Heart left ventricle (tissue), 16 donors: Measurements from ENCODE around the gene SLC9A9. TPM values are rescaled to one million over a fixed set of nuclear protein-coding genes. Genes with fewer than 3 reads are reported as not detected.
A peak's percentile ranks its signal among the peaks of the same experiment; 100 is the strongest.

Experiments
- ATAC-seq, 4 donors: fragments of 200-7000 bp; cut with Tn5 transposase; one replicate each; pipeline ENCODE4 v1.9.1; 2020 to 2022; ENCODE audit warnings: moderate library complexity in 4 of 4, mild to moderate bottlenecking in 3 of 4, moderate number of reproducible peaks in 1 of 4
- DNase-seq, 5 donors: peaks; one replicate each; pipeline ENCODE4 v3.0.0-alpha.2; 2020
- H3K27ac ChIP-seq, 12 donors: fragments of 200-600 bp; sonication (generic) in 4 of 12; one replicate each; pipeline versions ENCODE4 v1.5.0 to v1.8.0; 2016 to 2022; ENCODE audit warnings: mild to moderate bottlenecking in 2 of 12
- H3K27me3 ChIP-seq, 9 donors: fragments of 200-600 bp; sonication (generic) in 2 of 9; one replicate each; pipeline versions ENCODE4 v1.5.1 to v1.8.0; 2016 to 2022; ENCODE audit warnings: mild to moderate bottlenecking in 3 of 9
- H3K36me3 ChIP-seq, 9 donors: fragments of 200-600 bp; sonication (generic) in 2 of 9; one replicate each; pipeline versions ENCODE4 v1.5.0 to v1.8.0; 2018 to 2022; ENCODE audit warnings: mild to moderate bottlenecking in 2 of 9
- H3K4me1 ChIP-seq, 12 donors: fragments of 200-600 bp; sonication (generic) in 4 of 12; one replicate each; pipeline versions ENCODE4 v1.5.0 to v1.8.0; 2016 to 2022; ENCODE audit warnings: mild to moderate bottlenecking in 3 of 12
- H3K4me3 ChIP-seq, 12 donors: fragments of 200-600 bp; sonication (generic) in 4 of 12; one replicate each; pipeline versions ENCODE4 v1.5.0 to v1.8.0; 2017 to 2022; ENCODE audit warnings: mild to moderate bottlenecking in 9 of 12, moderate library complexity in 4 of 12
- H3K9me3 ChIP-seq, 12 donors: fragments of 200-600 bp; sonication (generic) in 4 of 12; one replicate each; pipeline versions ENCODE4 v1.5.0 to v1.8.0; 2016 to 2022; ENCODE audit warnings: mild to moderate bottlenecking in 1 of 12
- POLR2A ChIP-seq, 2 donors: fragments of 450-650 bp; IDR thresholded peaks; one replicate each; pipeline ENCODE4 v1.6.1; 2017; ENCODE audit warnings: antibody characterized with exemption in 2 of 2, mild to moderate bottlenecking in 2 of 2, moderate library complexity in 2 of 2
- WGBS, 4 donors: extraction: QIAGEN DNeasy Blood & Tissue Kit in 2 of 4; methylation state at CpG; one replicate each; pipeline versions ENCODE4 v1.1.5 to v1.1.7; 2013 to 2018; 5-methylcytosine and 5-hydroxymethylcytosine counted together
- intact Hi-C, 10 donors: fragments of 100-400 bp; cut with DNase I; formaldehyde crosslinking; loops; one replicate each; pipeline versions ENCODE4 v1.11.1 to v1.14.2; 2022
- polyA plus RNA-seq, 2 donors: library from polyadenylated mRNA; stranded (reverse); fragments of 200-250 nt; gene quantifications; one replicate each; pipeline ENCODE4 v1.2.3, GENCODE V29; 2013
- total RNA-seq, 9 donors: library from RNA; depleted of rRNA in 2 of 9; stranded (reverse); fragments of >200 nt in 2 of 9; fragmentation: NEBNext Ultra II Directional in 3 of 9; extraction: Animal tissue kit (Norgen Biotek cat#: 25700) in 3 of 9; gene quantifications; one replicate each; pipeline versions ENCODE4 v1.1.0 to v1.2.4, GENCODE V29; 2016 to 2023
- TF ChIP-seq, protein P1 (sequence below), 12 donors: fragments of 200-600 bp; sonication (generic) in 4 of 12; IDR thresholded peaks; one replicate each; pipeline versions ENCODE4 v1.5.0 to v1.8.0; 2018 to 2022; ENCODE audit warnings: antibody characterized with exemption in 12 of 12, mild to moderate bottlenecking in 5 of 12
- donor health status: ischemic (EF 13 %, LVEDD 7.1; RV severe dilation, severe dysfunction).
- donor health status: healthy with polysubstance abuse.
- donor health status: DM: no; HTN: yes; CAD: no.
- donor health status: DM: no; HTN: no; CAD: no.
- donor health status: ischemic (EF 25% LVEDD 6.9; RV normal size, moderate dysfunction).
- donor health status: ischemic (EF 25% LVEDD 5.7; RV mildly dilated, moderate dysfunction).
- donor health status: healthy.
- donor health status: DM: yes; HTN: yes; CAD: no.
- donor health status: ischemic (EF 35%, LVEDD 5.7; RV mildly dilated, moderate dysfunction).
- donor health status: nonischemic (EF 11% LVEDD 7.7; RV severe dilation, severe dysfunction).
- donor health status: DM: yes; HTN: yes; CAD: no.
- donor health status: PGD.
- donor health status: ischemic (EF 29% LVEDD 5.4; RV normal size, mild dysfunction).
- donor health status: nonischemic (EF 23%, LVEDD 6.1; RV moderate dilation, normal function).

The SLC9A9 gene
- total and polyA plus RNA-seq, 11 donors = 0.76 to 17.5 (median 3.3) TPM

DNA sequence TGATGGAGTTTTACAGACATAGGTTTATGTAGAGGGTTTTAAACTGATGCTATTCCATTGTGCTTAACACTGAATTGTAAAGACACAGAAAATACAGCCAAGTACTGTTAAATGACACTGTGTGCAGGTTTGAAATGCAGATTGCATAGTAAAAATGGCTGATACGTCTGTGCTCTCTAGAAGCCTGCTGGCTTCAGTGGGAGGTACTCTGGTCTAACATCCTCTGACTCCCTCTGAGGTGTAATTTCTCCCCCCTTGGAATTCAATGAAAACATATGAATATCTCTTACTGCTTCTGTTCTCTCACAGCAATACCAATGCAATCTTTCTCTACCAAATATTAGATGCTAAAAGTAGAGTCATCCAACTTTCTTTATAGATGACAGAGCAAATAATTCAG lies 176.6 kb downstream of the SLC9A9 start:
- TF ChIP-seq, protein P1, sequence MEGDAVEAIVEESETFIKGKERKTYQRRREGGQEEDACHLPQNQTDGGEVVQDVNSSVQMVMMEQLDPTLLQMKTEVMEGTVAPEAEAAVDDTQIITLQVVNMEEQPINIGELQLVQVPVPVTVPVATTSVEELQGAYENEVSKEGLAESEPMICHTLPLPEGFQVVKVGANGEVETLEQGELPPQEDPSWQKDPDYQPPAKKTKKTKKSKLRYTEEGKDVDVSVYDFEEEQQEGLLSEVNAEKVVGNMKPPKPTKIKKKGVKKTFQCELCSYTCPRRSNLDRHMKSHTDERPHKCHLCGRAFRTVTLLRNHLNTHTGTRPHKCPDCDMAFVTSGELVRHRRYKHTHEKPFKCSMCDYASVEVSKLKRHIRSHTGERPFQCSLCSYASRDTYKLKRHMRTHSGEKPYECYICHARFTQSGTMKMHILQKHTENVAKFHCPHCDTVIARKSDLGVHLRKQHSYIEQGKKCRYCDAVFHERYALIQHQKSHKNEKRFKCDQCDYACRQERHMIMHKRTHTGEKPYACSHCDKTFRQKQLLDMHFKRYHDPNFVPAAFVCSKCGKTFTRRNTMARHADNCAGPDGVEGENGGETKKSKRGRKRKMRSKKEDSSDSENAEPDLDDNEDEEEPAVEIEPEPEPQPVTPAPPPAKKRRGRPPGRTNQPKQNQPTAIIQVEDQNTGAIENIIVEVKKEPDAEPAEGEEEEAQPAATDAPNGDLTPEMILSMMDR (IDR thresholded peaks at IDR 0.05) = no peak
- TF ChIP-seq POLR2A (IDR thresholded peaks at IDR 0.05) = no peak
- no peak overlapping the region for H3K4me3 ChIP-seq
- no peaks in the 10 kb centered on the region for H3K9me3 ChIP-seq
- H3K36me3 ChIP-seq = no peaks in the 10 kb centered on the region
- WGBS, 4 donors = 20 to 35% (median 31%) methylated on average over 1 of the region's 1 CpG
- H3K4me1 ChIP-seq = peaks cover 0 to 13% (median 0%) of the 10 kb centered on the region in 12 donors
- ATAC-seq (no peak), DNase-seq (no peak)
- no peaks in the 10 kb centered on the region for H3K27me3 ChIP-seq
- H3K27ac ChIP-seq = no peak overlapping the region
- intact Hi-C loops = loop anchor here in 5 of 10 donors (10.0 kb wide), 3 partner anchors 547 to 617 kb away; partner anchors contain the start of gene CHST2 (in 2 of the 5)

DNA sequence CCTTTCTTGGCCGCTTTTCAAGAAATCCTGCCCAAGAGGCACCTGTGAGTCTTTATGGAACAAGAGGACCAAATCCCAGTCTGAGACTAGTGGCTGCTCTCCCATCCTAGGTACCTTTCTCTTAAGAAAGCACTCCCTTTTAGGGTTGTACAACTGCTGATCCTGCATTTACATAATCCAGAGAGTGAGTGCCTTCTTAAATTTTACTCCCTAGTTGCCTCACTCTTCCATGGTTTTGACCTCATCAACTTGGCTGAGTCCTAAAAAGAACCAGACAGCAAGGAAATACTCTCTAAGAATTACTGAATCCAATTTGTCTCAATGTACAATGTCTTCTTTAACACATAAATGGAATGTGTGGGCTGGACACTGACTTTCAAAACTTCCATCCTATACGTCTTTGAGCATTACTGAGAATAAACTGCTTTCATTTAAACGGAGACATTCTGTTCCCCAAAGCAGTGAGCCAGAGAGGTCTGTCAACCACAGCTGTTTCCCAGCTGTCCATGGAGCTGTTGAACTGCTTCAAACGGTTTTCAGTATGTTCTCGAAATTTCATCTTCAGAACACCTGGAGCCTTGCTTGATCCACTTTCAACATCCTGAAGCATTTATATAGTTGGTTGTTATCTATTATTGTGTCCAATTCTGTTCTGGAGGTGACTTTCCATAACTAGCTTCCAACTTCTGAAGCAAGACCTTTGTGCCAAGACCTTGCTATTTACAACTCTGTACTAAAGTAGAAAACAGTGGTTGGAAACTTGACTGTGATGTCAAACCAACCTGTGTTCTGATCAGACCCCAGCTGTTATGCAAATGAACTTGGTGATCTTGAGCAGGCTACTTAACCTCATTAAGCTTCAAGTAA lies 179.1 kb downstream of the SLC9A9 start:
- Histone ChIP-seq H3K4me3 (no peak overlapping the region), H3K4me1 (peaks cover 0 to 9% (median 0%) of the 10 kb centered on the region in 12 donors), H3K27ac (peak overlapping the region in 1 of 12 donors; percentile 1), H3K9me3 (peaks cover 0 to 3% (median 0%) of the 10 kb centered on the region in 12 donors), H3K27me3 (no peaks in the 10 kb centered on the region), H3K36me3 (no peaks in the 10 kb centered on the region)
- TF ChIP-seq, protein P1 (IDR thresholded peaks at IDR 0.05) = no peak
- no peak for TF ChIP-seq POLR2A (IDR thresholded peaks at IDR 0.05)
- ATAC-seq = peak in 2 of 4 donors; percentile 37 to 89
- intact Hi-C loops = no loop called here
- no peak for DNase-seq
- WGBS, 4 donors = 66 to 75% (median 71%) methylated on average over 5 of the region's 5 CpGs

DNA sequence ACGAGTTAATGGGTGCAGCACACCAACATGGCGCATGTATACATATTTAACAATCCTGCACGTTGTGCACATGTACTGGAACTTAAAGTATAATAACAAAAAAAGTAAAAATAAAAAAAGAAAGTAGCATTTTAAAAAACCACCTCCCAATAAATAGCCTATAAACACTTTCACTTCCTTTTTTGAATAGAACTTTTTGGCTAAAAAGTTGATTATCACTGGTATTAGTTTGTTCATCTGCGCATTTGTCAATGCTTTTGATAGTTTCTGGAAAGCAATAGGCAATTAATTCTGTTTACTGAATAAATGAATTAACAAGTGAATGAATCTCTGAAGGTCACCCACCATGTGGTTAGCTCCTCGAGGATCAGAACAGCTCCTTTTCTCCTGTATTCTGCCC lies 179.9 kb downstream of the SLC9A9 start:
- H3K27me3 ChIP-seq = no peaks in the 10 kb centered on the region
- intact Hi-C loops = no loop called here
- 86 to 95% (median 91%) methylated on average over 5 of the region's 5 CpGs for WGBS, 4 donors
- H3K4me3 ChIP-seq = no peak overlapping the region
- no peak for ATAC-seq
- peaks cover 0 to 6% (median 0%) of the 10 kb centered on the region in 12 donors for H3K4me1 ChIP-seq
- peak overlapping the region in 1 of 12 donors; percentile 1 for H3K27ac ChIP-seq
- H3K36me3 ChIP-seq = no peaks in the 10 kb centered on the region
- peaks cover 0 to 3% (median 0%) of the 10 kb centered on the region in 12 donors for H3K9me3 ChIP-seq
- TF ChIP-seq, protein P1 (IDR thresholded peaks at IDR 0.05) = no peak
- no peak for TF ChIP-seq POLR2A (IDR thresholded peaks at IDR 0.05)
- DNase-seq = no peak

DNA sequence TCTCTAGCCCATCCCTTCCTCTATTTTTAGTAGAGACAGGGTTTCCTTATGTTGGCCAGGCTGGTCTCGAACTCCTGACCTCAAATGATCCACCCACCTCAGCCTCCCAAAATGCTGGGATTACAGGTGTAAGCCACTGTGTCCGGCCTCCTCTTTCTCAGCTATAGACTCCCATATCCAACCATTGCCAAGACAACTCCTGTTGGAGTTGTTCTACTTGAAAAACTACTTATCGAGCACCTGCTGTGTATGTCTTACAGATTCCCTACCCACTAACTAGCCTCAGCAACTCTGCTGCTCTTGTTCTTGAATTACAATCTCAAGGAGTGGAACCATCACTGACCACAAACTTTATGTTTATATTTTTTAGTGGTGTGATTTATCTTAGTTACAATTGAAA lies 186.6 kb downstream of the SLC9A9 start:
- intact Hi-C loops = no loop called here

More for the DNA sequence above, 186.6 kb downstream of the SLC9A9 start:
- Histone ChIP-seq H3K4me1 (no peaks in the 10 kb centered on the region), H3K36me3 (no peaks in the 10 kb centered on the region), H3K27ac (no peak overlapping the region), H3K4me3 (no peak overlapping the region), H3K9me3 (peaks cover 0 to 3% (median 0%) of the 10 kb centered on the region in 12 donors), H3K27me3 (no peaks in the 10 kb centered on the region)
- TF ChIP-seq, protein P1 (IDR thresholded peaks at IDR 0.05) = no peak
- TF ChIP-seq POLR2A (IDR thresholded peaks at IDR 0.05) = no peak
- WGBS, 4 donors = 81 to 90% (median 86%) methylated on average over 3 of the region's 3 CpGs
- DNase-seq (no peak), ATAC-seq (no peak)
